Measurements from ENCODE around the gene GAL3ST2. TPM values are rescaled to one million over a fixed set of nuclear protein-coding genes. Genes with fewer than 3 reads are reported as not detected.
"Not testable (repeated sequence)": the region's sequence is repeated elsewhere in the genome, so short reads cannot be mapped to it uniquely, and the experiment has no call there.

Gene GAL3ST2
- under 1 TPM in 1 of 2 experiments, not detected in 1; 0.20 TPM for total RNA-seq

GRCh38 chr2:241776336-241777169 is at the start of gene GAL3ST2:
Gene GAL3ST2, plus strand, starts transcription at chr2:241776822. Its CDS starts 134 bp downstream, at chr2:241776956.
- H3K4me3 Mint-ChIP-seq, result no peak within 1 kb of the TSS
- ATAC-seq (no peak), DNase-seq (no peak)
- H3K27me3 Mint-ChIP-seq, result no peaks in the 10 kb centered on the region
- peaks cover 6% of the 10 kb centered on the region for H3K4me1 Mint-ChIP-seq
- peaks cover 2% of the 10 kb centered on the region for H3K36me3 Mint-ChIP-seq
- CTCF ChIA-PET, result interaction anchor here (1.3 kb wide), 1 partner anchor 90 kb away, joined by 4 read pairs; no protein-coding TSS in a partner anchor
- no peak within 1 kb of the TSS for H3K27ac Mint-ChIP-seq
- H3K9me3 Mint-ChIP-seq (ENCODE audit: low read depth), result peaks cover 3% of the 10 kb centered on the region

GRCh38 chr2:241728000-241728399 is 48.6 kb upstream of the GAL3ST2 start:
- Mint-ChIP-seq H3K4me3 (no peak overlapping the region), H3K36me3 (peaks cover 16% of the 10 kb centered on the region), H3K27me3 (no peaks in the 10 kb centered on the region), H3K9me3 (ENCODE audit: low read depth) (no peaks in the 10 kb centered on the region), H3K27ac (no peak overlapping the region), H3K4me1 (peaks cover 26% of the 10 kb centered on the region)
- no peak for ATAC-seq
- no peak for DNase-seq
- CTCF ChIA-PET, result no interaction called here

- Mint-ChIP-seq H3K36me3 (peaks cover 10% of the 10 kb centered on the region), H3K4me3 (no peak overlapping the region), H3K9me3 (ENCODE audit: low read depth) (no peaks in the 10 kb centered on the region), H3K27ac (no peak overlapping the region), H3K4me1 (peaks cover 29% of the 10 kb centered on the region), H3K27me3 (no peaks in the 10 kb centered on the region)
- no peak for ATAC-seq
- no peak for DNase-seq
- CTCF ChIA-PET, result no interaction called here
These were observed 48.0 kb upstream of the GAL3ST2 start for GRCh38 chr2:241728627-241729026.

- no peak for ATAC-seq
These were observed 46.8 kb upstream of the GAL3ST2 start for GRCh38 chr2:241729868-241730267.

GRCh38 chr2:241730671-241731293 is 45.8 kb upstream of the GAL3ST2 start:
- Mint-ChIP-seq H3K9me3 (ENCODE audit: low read depth) (no peaks in the 10 kb centered on the region), H3K4me1 (peaks cover 36% of the 10 kb centered on the region), H3K27me3 (no peaks in the 10 kb centered on the region), H3K36me3 (no peaks in the 10 kb centered on the region), H3K27ac (no peak overlapping the region), H3K4me3 (no peak overlapping the region)
- ATAC-seq (no peak), DNase-seq (no peak)
- CTCF ChIA-PET, result interaction anchor here (1.4 to 5.6 kb wide), 2 partner anchors 12 to 28 kb away, joined by 3 to 45 read pairs; partner anchors contain the start of gene ING5

More at GRCh38 chr2:241729868-241730267, 46.8 kb upstream of the GAL3ST2 start:
- no peak overlapping the region for H3K27ac Mint-ChIP-seq
- no peaks in the 10 kb centered on the region for H3K27me3 Mint-ChIP-seq
- H3K4me1 Mint-ChIP-seq, result peaks cover 32% of the 10 kb centered on the region
- no peaks in the 10 kb centered on the region for H3K9me3 Mint-ChIP-seq (ENCODE audit: low read depth)
- CTCF ChIA-PET, result no interaction called here
- H3K4me3 Mint-ChIP-seq, result no peak overlapping the region
- DNase-seq, result no peak
- no peaks in the 10 kb centered on the region for H3K36me3 Mint-ChIP-seq

GRCh38 chr2:241732513-241733186 is 44.0 kb upstream of the GAL3ST2 start:
- not testable (repeated sequence) for ATAC-seq; H3K36me3 Mint-ChIP-seq; H3K27me3 Mint-ChIP-seq; H3K9me3 Mint-ChIP-seq (ENCODE audit: low read depth); H3K27ac Mint-ChIP-seq; H3K4me3 Mint-ChIP-seq
- H3K4me1 Mint-ChIP-seq, result peaks cover 43% of the 10 kb centered on the region
- CTCF ChIA-PET, result interaction anchor here (0.7 to 5.6 kb wide), 6 partner anchors 14 to 147 kb away, joined by 3 to 45 read pairs (median 8); partner anchors contain the start of gene ING5
- peak; percentile 83 for DNase-seq

GRCh38 chr2:241733391-241734207 is 43.0 kb upstream of the GAL3ST2 start:
- ATAC-seq, result no peak
- H3K4me3 Mint-ChIP-seq, result peak overlapping the region; percentile 80
- CTCF ChIA-PET, result interaction anchor here (0.8 to 5.6 kb wide), 10 partner anchors 30 to 883 kb away, joined by 3 to 45 read pairs (median 5); partner anchors contain the start of gene ING5
- DNase-seq, result peak; percentile 45
- no peak overlapping the region for H3K27ac Mint-ChIP-seq
- no peaks in the 10 kb centered on the region for H3K9me3 Mint-ChIP-seq (ENCODE audit: low read depth)
- H3K36me3 Mint-ChIP-seq, result peaks cover 2% of the 10 kb centered on the region
- peaks cover 45% of the 10 kb centered on the region for H3K4me1 Mint-ChIP-seq
- no peaks in the 10 kb centered on the region for H3K27me3 Mint-ChIP-seq

- Mint-ChIP-seq H3K4me1 (peaks cover 47% of the 10 kb centered on the region), H3K27ac (no peak overlapping the region), H3K36me3 (peaks cover 2% of the 10 kb centered on the region), H3K27me3 (no peaks in the 10 kb centered on the region), H3K4me3 (peak overlapping the region; percentile 80), H3K9me3 (ENCODE audit: low read depth) (no peaks in the 10 kb centered on the region)
- CTCF ChIA-PET, result interaction anchor here (0.8 to 5.6 kb wide), 8 partner anchors 29 to 883 kb away, joined by 3 to 45 read pairs (median 8); partner anchors contain the start of gene ING5
- ATAC-seq (no peak), DNase-seq (no peak)
These were observed 42.5 kb upstream of the GAL3ST2 start for GRCh38 chr2:241734208-241734466.

- ATAC-seq, result peak; percentile 94
- H3K4me3 Mint-ChIP-seq, result peak within 1 kb of the TSS; percentile 80
- no peaks in the 10 kb centered on the region for H3K9me3 Mint-ChIP-seq (ENCODE audit: low read depth)
- CTCF ChIA-PET, result interaction anchor here (1.2 to 5.6 kb wide), 7 partner anchors 29 to 884 kb away, joined by 3 to 45 read pairs (median 9); partner anchors contain the start of gene ING5
- H3K36me3 Mint-ChIP-seq, result peaks cover 2% of the 10 kb centered on the region
- H3K4me1 Mint-ChIP-seq, result peaks cover 50% of the 10 kb centered on the region
- peak within 1 kb of the TSS; percentile 56 for H3K27ac Mint-ChIP-seq
- DNase-seq, result peak; percentile 95
- no peaks in the 10 kb centered on the region for H3K27me3 Mint-ChIP-seq
These were observed 42.0 kb upstream of the GAL3ST2 start, which contains the start of gene D2HGDH for GRCh38 chr2:241734467-241735208. Gene D2HGDH, plus strand, starts transcription at chr2:241734630. Its CDS starts 595 bp downstream, at chr2:241735225.

GRCh38 chr2:241736111-241736510 is 40.5 kb upstream of the GAL3ST2 start:
- peak overlapping the region; percentile 39 for H3K27ac Mint-ChIP-seq
- H3K4me1 Mint-ChIP-seq, result peaks cover 50% of the 10 kb centered on the region
- CTCF ChIA-PET, result interaction anchor here (0.6 to 5.6 kb wide), 4 partner anchors 33 to 144 kb away, joined by 3 to 45 read pairs (median 4); partner anchors contain the start of gene ING5

GRCh38 chr2:241738040-241738686 is 38.5 kb upstream of the GAL3ST2 start:
- ATAC-seq (no peak), DNase-seq (no peak)
- Mint-ChIP-seq H3K9me3 (ENCODE audit: low read depth) (no peaks in the 10 kb centered on the region), H3K36me3 (peaks cover 2% of the 10 kb centered on the region), H3K27me3 (no peaks in the 10 kb centered on the region), H3K4me1 (peaks cover 40% of the 10 kb centered on the region), H3K27ac (no peak overlapping the region), H3K4me3 (no peak overlapping the region)
- CTCF ChIA-PET, result no interaction called here

More at GRCh38 chr2:241736111-241736510, 40.5 kb upstream of the GAL3ST2 start:
- peak overlapping the region; percentile 50 for H3K4me3 Mint-ChIP-seq
- DNase-seq (no peak), ATAC-seq (no peak)
- no peaks in the 10 kb centered on the region for H3K27me3 Mint-ChIP-seq
- H3K9me3 Mint-ChIP-seq (ENCODE audit: low read depth), result no peaks in the 10 kb centered on the region
- peaks cover 2% of the 10 kb centered on the region for H3K36me3 Mint-ChIP-seq

All from activated CD8-positive, alpha-beta memory T cell treated with anti-CD3 and anti-CD28 coated beads, Interleukin-2, amount 10 ng/mL, durations not matched to agents 7 days and 5 days (primary cell).